ENCODE data around the gene TMEM236. TPM values are rescaled to one million over a fixed set of nuclear protein-coding genes. Genes with fewer than 3 reads are reported as not detected.

The TMEM236 gene, protein sequence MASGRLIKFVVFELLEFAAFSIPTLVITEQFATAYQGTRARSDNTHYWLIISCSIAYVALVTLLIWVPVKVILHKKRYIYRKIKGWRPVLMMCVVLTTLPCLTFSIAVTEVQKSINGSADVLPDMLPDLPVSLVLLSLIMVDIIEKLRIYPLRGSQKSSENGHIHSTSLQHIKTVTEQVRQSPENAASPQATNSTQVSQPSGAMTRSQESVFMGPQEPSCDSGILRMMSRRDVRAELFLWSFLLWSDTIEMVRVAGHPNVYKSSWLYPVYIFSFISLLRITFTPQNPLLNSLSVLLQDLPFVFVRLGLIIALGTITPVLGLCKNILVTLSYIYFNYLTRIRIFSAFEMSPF
- 1 to 10 TPM; 1.2 to 1.8 (median 1.5) TPM for total RNA-seq

- TF ChIP-seq EP300 (IDR thresholded peaks at IDR 0.05) (no peak), CTCF (IDR thresholded peaks at IDR 0.05) (no peak), POLR2A (IDR thresholded peaks at IDR 0.05) (no peak)
- Histone ChIP-seq H3K4me3 (peak within 1 kb of the TSS in 1 of 4 donors; percentile 24), H3K27ac (no peak within 1 kb of the TSS), H3K9me3 (no peaks in the 10 kb centered on the region), H3K27me3 (no peaks in the 10 kb centered on the region), H3K4me1 (no peaks in the 10 kb centered on the region), H3K36me3 (no peaks in the 10 kb centered on the region)
- DNase-seq (ENCODE audit: low spot score in 2 of 2): no peak
- WGBS, 2 donors: 43 to 44% methylated on average over 9 of the region's 9 CpGs
These were observed at the start of gene TMEM236 for GRCh38 chr10:17751781-17752445. TMEM236 (plus strand) TSS chr10:17752201; CDS start chr10:17752296, 95 bp downstream.

- no peak overlapping the region for H3K27ac ChIP-seq
- no peak overlapping the region for H3K4me3 ChIP-seq
- H3K9me3 ChIP-seq: no peaks in the 10 kb centered on the region
- peaks cover 0 to 50% (median 0%) of the 10 kb centered on the region in 3 donors for H3K36me3 ChIP-seq
- TF ChIP-seq CTCF (IDR thresholded peaks at IDR 0.05): no peak
- TF ChIP-seq POLR2A (IDR thresholded peaks at IDR 0.05): no peak
- TF ChIP-seq EP300 (IDR thresholded peaks at IDR 0.05): no peak
- H3K4me1 ChIP-seq: no peaks in the 10 kb centered on the region
- 92 to 93% methylated on average over 3 of the region's 3 CpGs for WGBS, 2 donors
- no peak for DNase-seq (ENCODE audit: low spot score in 2 of 2)
- H3K27me3 ChIP-seq: no peaks in the 10 kb centered on the region
These were observed 48.3 kb upstream of the TMEM236 start for GRCh38 chr10:17703706-17704105.

- Histone ChIP-seq H3K4me3 (no peak overlapping the region), H3K36me3 (peaks cover 3 to 91% (median 11%) of the 10 kb centered on the region in 3 donors), H3K27me3 (no peaks in the 10 kb centered on the region), H3K27ac (no peak overlapping the region), H3K4me1 (no peaks in the 10 kb centered on the region), H3K9me3 (no peaks in the 10 kb centered on the region)
- 97 to 100% methylated on average over 10 of the region's 10 CpGs for WGBS, 2 donors
- TF ChIP-seq EP300 (IDR thresholded peaks at IDR 0.05) (no peak), CTCF (IDR thresholded peaks at IDR 0.05) (no peak), POLR2A (IDR thresholded peaks at IDR 0.05) (no peak)
- no peak for DNase-seq (ENCODE audit: low spot score in 2 of 2)
These were observed 43.2 kb upstream of the TMEM236 start for GRCh38 chr10:17708821-17709220.

DNA sequence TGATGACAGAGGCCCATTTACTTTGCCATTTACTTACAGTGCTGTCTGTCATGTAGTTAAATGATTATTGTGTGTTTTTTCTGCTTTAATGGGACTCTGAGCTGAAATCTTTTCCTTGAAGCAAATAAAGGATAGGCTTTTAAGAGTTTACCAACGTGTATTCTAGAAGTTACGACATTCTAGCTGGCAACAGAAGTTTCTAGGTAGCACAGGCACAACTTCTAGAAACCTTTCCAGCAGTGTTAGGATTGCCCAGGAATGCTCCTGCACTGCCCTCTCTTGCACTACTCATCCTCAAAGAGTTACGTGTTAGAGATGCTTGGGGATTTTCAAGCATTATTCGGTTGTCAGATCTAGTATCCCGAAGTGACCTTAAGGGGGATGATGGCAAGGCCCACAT, 42.5 kb upstream of the TMEM236 start:
- Histone ChIP-seq H3K27me3 (no peaks in the 10 kb centered on the region), H3K36me3 (peaks cover 3 to 91% (median 16%) of the 10 kb centered on the region in 3 donors)

More for the DNA sequence above, 42.5 kb upstream of the TMEM236 start:
- no peak overlapping the region for H3K4me3 ChIP-seq
- no peak for TF ChIP-seq POLR2A (IDR thresholded peaks at IDR 0.05)
- no peak for TF ChIP-seq CTCF (IDR thresholded peaks at IDR 0.05)
- no peak for TF ChIP-seq EP300 (IDR thresholded peaks at IDR 0.05)
- no peak for DNase-seq (ENCODE audit: low spot score in 2 of 2)
- WGBS, 2 donors: 83 to 92% methylated on average over 5 of the region's 5 CpGs
- no peak overlapping the region for H3K27ac ChIP-seq
- H3K4me1 ChIP-seq: no peaks in the 10 kb centered on the region
- H3K9me3 ChIP-seq: no peaks in the 10 kb centered on the region
